KBM-7 (cell line): ENCODE results near the gene STC2.

Experiments
- DNase-seq: peaks from one replicate; pipeline ENCODE4 v3.0.0-alpha.2; 2015
- in situ Hi-C: fragments of 300-500 bp; cut with MboI; formaldehyde crosslinking; loops from 2 replicates; pipeline ENCODE4 v1.14.3; 2020; ENCODE audit warnings: low sequenced_read_pairs, low pct_unique_long_range_greater_than_20kb, mixed read lengths

Gene STC2

GRCh38 chr5:173316339-173317020 is 11.7 kb downstream of the STC2 start:
- no peak for DNase-seq
- in situ Hi-C loops = no loop called here

- in situ Hi-C loops = no loop called here
- DNase-seq = no peak
Measured at GRCh38 chr5:173315495-173316338, 12.5 kb downstream of the STC2 start.

- in situ Hi-C loops = no loop called here
- no peak for DNase-seq
Measured at GRCh38 chr5:173314166-173314952, 13.9 kb downstream of the STC2 start.

- in situ Hi-C loops = no loop called here
- no peak for DNase-seq
Measured at GRCh38 chr5:173313351-173313801, 14.8 kb downstream of the STC2 start.

- in situ Hi-C loops = no loop called here
- DNase-seq = no peak
Measured at GRCh38 chr5:173312821-173313220, 15.4 kb downstream of the STC2 start.

- no peak for DNase-seq
- in situ Hi-C loops = no loop called here
Measured at GRCh38 chr5:173311818-173312585, 16.2 kb downstream of the STC2 start.

GRCh38 chr5:173310861-173311785 is 17.1 kb downstream of the STC2 start:
- in situ Hi-C loops = no loop called here
- no peak for DNase-seq

- in situ Hi-C loops = no loop called here
- no peak for DNase-seq
Measured at GRCh38 chr5:173310218-173310769, 17.9 kb downstream of the STC2 start.

- no peak for DNase-seq
- in situ Hi-C loops = no loop called here
Measured at GRCh38 chr5:173309731-173310130, 18.5 kb downstream of the STC2 start.

- in situ Hi-C loops = no loop called here
- no peak for DNase-seq
Measured at GRCh38 chr5:173308226-173308625, 20.0 kb downstream of the STC2 start.

GRCh38 chr5:173307695-173308094 is 20.5 kb downstream of the STC2 start:
- no peak for DNase-seq
- in situ Hi-C loops = no loop called here

DNA sequence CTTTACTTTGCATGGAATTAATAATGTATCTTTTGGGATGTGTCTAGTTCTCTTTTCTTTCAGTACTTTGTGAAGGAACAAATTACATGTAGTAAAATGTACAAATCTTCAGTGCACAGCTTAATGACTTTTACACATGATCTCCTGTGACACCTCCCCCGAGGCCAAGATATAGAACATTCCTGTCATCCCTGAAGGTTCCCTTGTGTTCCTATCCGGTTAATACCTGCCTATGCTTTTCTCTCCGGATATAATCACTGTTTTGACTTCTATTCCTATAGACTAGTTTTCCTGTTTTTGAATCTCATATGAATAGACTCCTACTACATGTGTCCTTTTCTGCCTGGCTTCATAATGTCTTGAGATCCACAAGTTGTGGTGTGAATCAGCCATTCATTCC is 21.5 kb downstream of the STC2 start:
- in situ Hi-C loops = no loop called here
- DNase-seq = no peak

GRCh38 chr5:173304591-173304988 is 23.6 kb downstream of the STC2 start:
- in situ Hi-C loops = no loop called here
- no peak for DNase-seq

DNA sequence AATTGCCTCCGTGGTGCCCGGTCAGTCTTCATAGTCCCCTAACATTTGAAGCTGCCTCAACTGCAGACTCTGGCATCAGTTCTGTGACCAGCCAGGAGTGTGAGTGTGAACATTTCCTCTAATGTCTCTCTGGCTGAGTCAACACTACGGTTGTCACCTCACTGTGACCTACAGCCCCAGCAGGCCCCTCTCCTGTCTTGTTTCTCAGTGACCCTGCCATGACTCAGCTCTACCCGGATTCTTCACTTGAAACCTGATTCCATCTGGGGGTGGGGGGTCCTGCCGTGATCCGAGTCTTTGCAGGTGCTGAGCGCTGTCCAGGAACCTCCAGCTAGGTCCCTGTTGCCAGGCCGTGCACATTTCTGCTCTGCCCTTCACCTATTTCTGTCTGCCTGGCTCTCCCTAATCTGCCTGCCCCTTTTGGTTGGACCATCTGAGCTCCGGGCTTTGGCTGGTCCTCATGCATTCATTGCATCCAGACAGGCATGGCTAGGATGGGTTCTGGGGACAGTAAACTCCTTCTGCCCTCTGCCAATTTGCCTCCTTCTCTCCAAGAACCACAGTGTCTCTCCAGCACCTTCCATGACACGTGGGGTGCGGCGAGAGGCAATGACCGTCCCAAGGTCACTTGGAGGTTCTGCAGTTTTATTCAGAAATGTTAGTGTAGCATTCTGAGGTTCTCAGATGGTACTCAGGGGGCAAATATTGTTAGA is 24.2 kb downstream of the STC2 start:
- DNase-seq = no peak

GRCh38 chr5:173302546-173303155 is 25.6 kb downstream of the STC2 start:
- DNase-seq = no peak

More for the DNA sequence above, 24.2 kb downstream of the STC2 start:
- in situ Hi-C loops = no loop called here

GRCh38 chr5:173301695-173302545 is 26.3 kb downstream of the STC2 start:
- in situ Hi-C loops = no loop called here
- DNase-seq = no peak

More at GRCh38 chr5:173302546-173303155, 25.6 kb downstream of the STC2 start:
- in situ Hi-C loops = no loop called here
